Neural cell (in vitro differentiated cells): ENCODE results near the gene RDH16.
"Not testable (repeated sequence)": the region's sequence is repeated elsewhere in the genome, so short reads cannot be mapped to it uniquely, and the experiment has no call there.

ENCODE experiments used
- CTCF ChIP-seq: fragments of 450-650 bp; IDR thresholded peaks from 2 replicates; pipeline ENCODE4 v1.5.1; 2014; ENCODE audit warnings: antibody characterized with exemption, mild to moderate bottlenecking, moderate library complexity; ENCODE audit not compliant: poor library complexity, severe bottlenecking
- EP300 ChIP-seq: fragments of 450-650 bp; conservative IDR thresholded peaks from 2 replicates; pipeline ENCODE4 v1.6.1; 2014; ENCODE audit warnings: antibody characterized with exemption, mild to moderate bottlenecking, moderate library complexity; ENCODE audit not compliant: poor library complexity, severe bottlenecking
- EZH2 ChIP-seq: fragments of 200-600, 300-800 bp; shearing (Covaris generic), sonication (generic); IDR thresholded peaks from 2 replicates; pipeline ENCODE4 v1.6.1; 2014; ENCODE audit warnings: antibody characterized with exemption, low read length, borderline replicate concordance, mild to moderate bottlenecking; ENCODE audit not compliant: insufficient read depth, poor library complexity, severe bottlenecking
- POLR2AphosphoS5 ChIP-seq: IDR thresholded peaks from 2 replicates; pipeline ENCODE4 v1.6.1; 2012
- SMC3 ChIP-seq: fragments of 450-650 bp; conservative IDR thresholded peaks from 2 replicates; pipeline ENCODE4 v1.6.1; 2014; ENCODE audit warnings: antibody characterized with exemption, mild to moderate bottlenecking, moderate library complexity; ENCODE audit not compliant: poor library complexity

- not testable (repeated sequence) for TF ChIP-seq CTCF, EP300, POLR2AphosphoS5, EZH2, SMC3
Observed at GRCh38 chr12:56974224-56974623, 16.8 kb upstream of the RDH16 start.
